ENCODE data around the gene SORCS3. TPM values are rescaled to one million over a fixed set of nuclear protein-coding genes. Genes with fewer than 3 reads are reported as not detected.

Gene SORCS3
- polyA plus RNA-seq, 3 donors: not detected

DNA sequence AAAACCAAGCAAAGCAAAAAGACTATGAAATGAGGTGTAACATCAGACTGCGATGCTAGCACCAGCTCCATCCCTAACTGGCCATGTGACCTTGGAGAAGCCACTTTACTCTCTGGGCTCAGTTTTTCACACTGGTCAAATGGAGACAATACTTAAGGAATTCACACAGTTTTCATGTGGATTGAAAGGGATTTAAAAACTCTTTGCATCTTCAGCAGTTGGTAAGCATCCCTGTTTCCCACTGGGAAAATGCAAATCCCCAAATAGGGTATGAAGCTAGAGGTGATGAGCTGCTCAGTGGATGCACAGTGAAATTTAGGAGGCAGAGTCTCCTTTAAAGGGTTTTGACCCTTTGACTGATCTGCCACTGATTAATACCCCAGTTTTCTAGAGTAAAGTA is 240.7 kb downstream of the SORCS3 start:
- WGBS (ENCODE audit: insufficient coverage): no CpG with 5 or more reads among the region's 1 CpG
- no peaks in the 10 kb centered on the region for H3K79me2 ChIP-seq (ENCODE audit: insufficient read depth, low read length)
- intact Hi-C loops (cut with micrococcal nuclease): no loop called here
- H3K9me3 Mint-ChIP-seq: peaks cover 0 to 2% (median 0%) of the 10 kb centered on the region in 7 donors
- H3K9ac ChIP-seq (ENCODE audit: insufficient read depth, low read length, poor library complexity, severe bottlenecking): no peak overlapping the region
- H3K4me1 Mint-ChIP-seq: no peaks in the 10 kb centered on the region
- no peak overlapping the region for H3K4me3 ChIP-seq (replicated peaks in 1 of 3; ENCODE audit: low read depth in 2 of 3, low read length in 3 of 3)
- H3K4me2 ChIP-seq (replicated peaks; ENCODE audit: extremely low read depth, low read length, poor library complexity, severe bottlenecking): no peak overlapping the region
- no peaks in the 10 kb centered on the region for H3K9me3 ChIP-seq (replicated peaks in 1 of 2; ENCODE audit: control insufficient read depth in 1 of 2, insufficient read depth in 1 of 2, low read length in 2 of 2)
- no peak overlapping the region for H3K27ac Mint-ChIP-seq
- H3K4me1 ChIP-seq (ENCODE audit: control insufficient read depth in 1 of 2, insufficient read depth in 2 of 2, low read length in 2 of 2): no peaks in the 10 kb centered on the region
- TF ChIP-seq, protein P1, sequence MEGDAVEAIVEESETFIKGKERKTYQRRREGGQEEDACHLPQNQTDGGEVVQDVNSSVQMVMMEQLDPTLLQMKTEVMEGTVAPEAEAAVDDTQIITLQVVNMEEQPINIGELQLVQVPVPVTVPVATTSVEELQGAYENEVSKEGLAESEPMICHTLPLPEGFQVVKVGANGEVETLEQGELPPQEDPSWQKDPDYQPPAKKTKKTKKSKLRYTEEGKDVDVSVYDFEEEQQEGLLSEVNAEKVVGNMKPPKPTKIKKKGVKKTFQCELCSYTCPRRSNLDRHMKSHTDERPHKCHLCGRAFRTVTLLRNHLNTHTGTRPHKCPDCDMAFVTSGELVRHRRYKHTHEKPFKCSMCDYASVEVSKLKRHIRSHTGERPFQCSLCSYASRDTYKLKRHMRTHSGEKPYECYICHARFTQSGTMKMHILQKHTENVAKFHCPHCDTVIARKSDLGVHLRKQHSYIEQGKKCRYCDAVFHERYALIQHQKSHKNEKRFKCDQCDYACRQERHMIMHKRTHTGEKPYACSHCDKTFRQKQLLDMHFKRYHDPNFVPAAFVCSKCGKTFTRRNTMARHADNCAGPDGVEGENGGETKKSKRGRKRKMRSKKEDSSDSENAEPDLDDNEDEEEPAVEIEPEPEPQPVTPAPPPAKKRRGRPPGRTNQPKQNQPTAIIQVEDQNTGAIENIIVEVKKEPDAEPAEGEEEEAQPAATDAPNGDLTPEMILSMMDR (IDR thresholded peaks at IDR 0.05): no peak
- peaks cover 0 to 2% (median 0%) of the 10 kb centered on the region in 3 donors for H3K27me3 Mint-ChIP-seq (ENCODE audit: low read depth in 3 of 3)
- no peak overlapping the region for H2AFZ ChIP-seq (ENCODE audit: insufficient read depth, low read depth, low read length, poor library complexity, severe bottlenecking)
- no peak for DNase-seq
- no peaks in the 10 kb centered on the region for H3K36me3 ChIP-seq (replicated peaks in 1 of 2; ENCODE audit: control insufficient read depth in 1 of 2, insufficient read depth in 2 of 2, low read length in 2 of 2)
- no peaks in the 10 kb centered on the region for H4K20me1 ChIP-seq (ENCODE audit: insufficient read depth, low read length)
- no peaks in the 10 kb centered on the region for H3K36me3 Mint-ChIP-seq
- no peak overlapping the region for H3K4me3 Mint-ChIP-seq
- H3K27ac ChIP-seq (ENCODE audit: low read depth in 1 of 2, low read length in 2 of 2): no peak overlapping the region
- H3K27me3 ChIP-seq (ENCODE audit: control insufficient read depth in 2 of 2, insufficient read depth in 2 of 2, low read length in 2 of 2): no peaks in the 10 kb centered on the region

DNA sequence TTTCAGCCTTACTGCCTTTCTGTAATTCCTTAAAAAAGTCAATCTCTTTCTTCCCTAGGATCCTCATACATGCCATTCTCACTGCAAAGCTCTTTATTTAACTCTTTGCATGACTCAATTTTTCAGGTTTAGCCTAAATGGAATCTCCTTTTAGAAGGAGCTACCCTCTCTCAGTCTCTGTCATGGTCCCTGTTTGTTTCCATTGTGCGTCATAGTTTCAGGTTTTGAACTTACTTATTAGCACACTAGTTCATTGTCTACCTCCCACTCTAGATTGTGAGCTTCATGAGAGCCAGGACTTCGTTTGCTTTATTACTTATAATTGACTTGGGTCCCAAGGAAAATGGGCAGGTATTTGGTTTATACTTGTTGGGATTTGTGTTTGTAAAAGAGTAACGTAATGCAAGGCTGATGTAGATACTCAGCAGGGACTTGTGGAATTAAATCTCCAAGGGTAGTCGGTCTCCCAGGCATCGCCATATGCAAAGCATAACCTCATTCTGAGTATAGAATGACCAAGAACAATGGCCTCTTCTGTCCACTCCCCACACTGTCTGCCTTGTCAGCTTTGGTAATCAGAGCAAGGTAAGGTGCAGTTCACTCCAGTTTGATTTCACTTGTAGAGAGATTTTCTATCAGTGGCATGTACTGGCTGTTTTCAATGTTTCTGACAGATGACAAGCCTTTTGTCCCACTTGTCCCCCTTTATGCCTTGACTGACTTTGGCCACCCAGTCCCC is 252.0 kb downstream of the SORCS3 start:
- H3K9ac ChIP-seq (ENCODE audit: insufficient read depth, low read length, poor library complexity, severe bottlenecking): no peak overlapping the region
- WGBS (ENCODE audit: insufficient coverage): 100% methylated on average over 2 of the region's 5 CpGs
- no peak overlapping the region for H3K4me2 ChIP-seq (replicated peaks; ENCODE audit: extremely low read depth, low read length, poor library complexity, severe bottlenecking)
- Mint-ChIP-seq H3K27ac (no peak overlapping the region), H3K36me3 (no peaks in the 10 kb centered on the region), H3K9me3 (peaks cover 6 to 16% (median 10%) of the 10 kb centered on the region in 7 donors), H3K27me3 (ENCODE audit: low read depth in 3 of 3) (peaks cover 0 to 3% (median 0%) of the 10 kb centered on the region in 3 donors), H3K4me1 (no peaks in the 10 kb centered on the region), H3K4me3 (no peak overlapping the region)
- H3K27ac ChIP-seq (ENCODE audit: low read depth in 1 of 2, low read length in 2 of 2): no peak overlapping the region
- H3K27me3 ChIP-seq (ENCODE audit: control insufficient read depth in 2 of 2, insufficient read depth in 2 of 2, low read length in 2 of 2): no peaks in the 10 kb centered on the region
- no peaks in the 10 kb centered on the region for H3K4me1 ChIP-seq (ENCODE audit: control insufficient read depth in 1 of 2, insufficient read depth in 2 of 2, low read length in 2 of 2)
- H3K4me3 ChIP-seq (replicated peaks in 1 of 3; ENCODE audit: low read depth in 2 of 3, low read length in 3 of 3): no peak overlapping the region
- no peak overlapping the region for H2AFZ ChIP-seq (ENCODE audit: insufficient read depth, low read depth, low read length, poor library complexity, severe bottlenecking)
- no peaks in the 10 kb centered on the region for H3K79me2 ChIP-seq (ENCODE audit: insufficient read depth, low read length)
- no peaks in the 10 kb centered on the region for H3K36me3 ChIP-seq (replicated peaks in 1 of 2; ENCODE audit: control insufficient read depth in 1 of 2, insufficient read depth in 2 of 2, low read length in 2 of 2)
- DNase-seq: no peak
- intact Hi-C loops (cut with micrococcal nuclease): no loop called here
- TF ChIP-seq, protein P1 (IDR thresholded peaks at IDR 0.05): no peak
- peaks cover 0 to 3% of the 10 kb centered on the region in 2 donors for H3K9me3 ChIP-seq (replicated peaks in 1 of 2; ENCODE audit: control insufficient read depth in 1 of 2, insufficient read depth in 1 of 2, low read length in 2 of 2)
- H4K20me1 ChIP-seq (ENCODE audit: insufficient read depth, low read length): no peaks in the 10 kb centered on the region
